Fibroblast of skin of right biceps (primary cell): ENCODE data around the gene FUT8.

Experiments
- DNase-seq: peaks from one replicate; pipeline ENCODE4 v3.0.0-alpha.2; 2013

FUT8 gene

GRCh38 chr14:65783101-65783500 lies 370.6 kb downstream of the FUT8 start:
- DNase-seq, result no peak

- peak; percentile 8 for DNase-seq
Measured at GRCh38 chr14:65783576-65783975, 371.0 kb downstream of the FUT8 start.

GRCh38 chr14:65784574-65784973 lies 372.0 kb downstream of the FUT8 start:
- DNase-seq, result no peak

GRCh38 chr14:65787461-65787860 lies 374.9 kb downstream of the FUT8 start:
- DNase-seq, result no peak

GRCh38 chr14:65788876-65789275 lies 376.3 kb downstream of the FUT8 start:
- no peak for DNase-seq

GRCh38 chr14:65789363-65789762 lies 376.8 kb downstream of the FUT8 start:
- DNase-seq, result peak; percentile 24

GRCh38 chr14:65790172-65790815 lies 377.8 kb downstream of the FUT8 start:
- peak; percentile 40 for DNase-seq

- peak; percentile 89 for DNase-seq
Measured at GRCh38 chr14:65791191-65791981, 378.9 kb downstream of the FUT8 start.

- peak; percentile 84 for DNase-seq
Measured at GRCh38 chr14:65792208-65792905, 379.8 kb downstream of the FUT8 start.
